ENCODE data around the gene DGLUCY. TPM values are rescaled to one million over a fixed set of nuclear protein-coding genes. Genes with fewer than 3 reads are reported as not detected.
"Not testable (repeated sequence)": the region's sequence is repeated elsewhere in the genome, so short reads cannot be mapped to it uniquely, and the experiment has no call there.

DGLUCY gene
- total RNA-seq, 1 donor from 2014 or later: 28.2 TPM

DNA sequence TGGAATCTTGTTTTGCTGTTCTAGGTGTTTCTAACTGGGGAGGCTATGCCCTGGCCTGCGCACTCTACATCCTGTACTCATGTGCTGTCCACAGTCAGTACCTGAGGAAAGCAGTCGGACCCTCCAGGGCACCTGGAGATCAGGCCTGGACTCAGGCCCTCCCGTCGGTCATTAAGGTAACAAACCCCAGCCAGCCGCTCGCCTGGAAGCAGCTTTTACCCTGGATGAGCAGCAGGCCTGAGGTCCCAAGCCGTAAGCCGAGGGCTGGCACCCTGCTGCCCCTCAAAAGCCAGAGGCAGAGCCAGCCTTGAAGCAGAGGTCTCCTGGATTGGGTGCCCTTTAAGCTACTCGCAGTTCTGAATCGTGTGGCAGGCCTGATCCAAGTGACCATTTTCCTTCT is 101.5 kb downstream of the DGLUCY start:
- H3K27me3 Mint-ChIP-seq (ENCODE audit: insufficient read depth): no peaks in the 10 kb centered on the region
- intact Hi-C loops (cut with micrococcal nuclease): no loop called here
- H3K4me1 Mint-ChIP-seq (ENCODE audit: low read depth): peaks cover 10% of the 10 kb centered on the region
- H3K27ac Mint-ChIP-seq: no peak overlapping the region
- DNase-seq (ENCODE audit: low spot score): no peak
- H3K9me3 Mint-ChIP-seq: no peaks in the 10 kb centered on the region
- H3K36me3 Mint-ChIP-seq (ENCODE audit: low read depth): peaks cover 42% of the 10 kb centered on the region
- no peak overlapping the region for H3K4me3 Mint-ChIP-seq

GRCh38 chr14:91216731-91217226 is 102.9 kb downstream of the DGLUCY start:
- no peak for DNase-seq (ENCODE audit: low spot score)
- H3K9me3 Mint-ChIP-seq: no peaks in the 10 kb centered on the region
- peaks cover 40% of the 10 kb centered on the region for H3K36me3 Mint-ChIP-seq (ENCODE audit: low read depth)
- H3K27ac Mint-ChIP-seq: no peak overlapping the region
- no peak overlapping the region for H3K4me3 Mint-ChIP-seq
- intact Hi-C loops (cut with micrococcal nuclease): no loop called here
- no peaks in the 10 kb centered on the region for H3K27me3 Mint-ChIP-seq (ENCODE audit: insufficient read depth)
- peaks cover 18% of the 10 kb centered on the region for H3K4me1 Mint-ChIP-seq (ENCODE audit: low read depth)

DNA sequence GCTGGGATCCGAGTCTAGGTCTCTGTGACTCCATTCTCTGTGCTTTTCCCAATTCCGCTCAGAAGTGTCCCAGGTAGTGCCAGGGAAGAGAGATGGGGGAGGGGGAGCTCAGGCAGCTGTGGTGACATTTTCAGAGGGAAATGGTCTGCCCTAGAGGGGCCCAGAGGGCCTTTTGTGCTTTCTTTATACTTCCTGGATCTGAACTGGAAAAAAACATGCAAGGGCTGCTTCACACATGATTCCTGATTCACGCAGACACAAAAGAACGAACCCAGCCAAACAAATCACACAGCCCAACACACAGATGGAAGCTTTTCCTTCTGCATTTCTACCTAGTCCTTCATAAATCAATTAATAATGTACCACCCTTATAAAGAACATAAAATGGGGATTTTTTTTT is 104.1 kb downstream of the DGLUCY start:
- intact Hi-C loops (cut with micrococcal nuclease): no loop called here
- Mint-ChIP-seq H3K27me3 (ENCODE audit: insufficient read depth) (no peaks in the 10 kb centered on the region), H3K36me3 (ENCODE audit: low read depth) (peaks cover 48% of the 10 kb centered on the region), H3K4me1 (ENCODE audit: low read depth) (peaks cover 30% of the 10 kb centered on the region), H3K27ac (no peak overlapping the region), H3K9me3 (peaks cover 3% of the 10 kb centered on the region), H3K4me3 (no peak overlapping the region)
- DNase-seq (ENCODE audit: low spot score): no peak

GRCh38 chr14:91219517-91220389 is 105.9 kb downstream of the DGLUCY start:
- H3K36me3 Mint-ChIP-seq (ENCODE audit: low read depth): peaks cover 48% of the 10 kb centered on the region

DNA sequence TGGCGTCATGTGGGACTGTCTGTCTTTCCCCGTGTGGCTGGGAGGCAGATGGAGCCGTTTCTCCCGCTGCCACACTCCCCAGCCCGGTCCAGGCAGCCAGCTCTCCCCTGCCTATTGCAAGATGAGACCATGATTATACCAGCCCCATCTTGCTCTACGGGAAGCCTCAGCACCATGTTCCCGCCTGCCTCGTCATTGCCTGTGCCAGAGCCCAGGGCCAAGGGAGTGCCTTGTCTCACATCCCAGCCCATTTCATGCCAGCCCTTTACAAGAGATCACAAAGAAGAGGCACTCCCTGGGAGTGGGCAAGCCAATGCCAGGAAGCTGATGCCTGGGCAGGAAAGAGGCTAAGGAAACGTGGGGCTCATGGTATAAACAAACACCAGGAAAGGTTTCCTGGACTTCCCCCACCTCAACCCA is 106.7 kb downstream of the DGLUCY start:
- H3K9me3 Mint-ChIP-seq: peaks cover 8% of the 10 kb centered on the region
- H3K4me3 Mint-ChIP-seq: no peak overlapping the region
- H3K36me3 Mint-ChIP-seq (ENCODE audit: low read depth): peaks cover 50% of the 10 kb centered on the region
- intact Hi-C loops (cut with micrococcal nuclease): loop anchor here (10.0 kb wide), 1 partner anchor 644 kb away; the partner anchor contains the start of gene TC2N
- H3K27me3 Mint-ChIP-seq (ENCODE audit: insufficient read depth): no peaks in the 10 kb centered on the region
- H3K4me1 Mint-ChIP-seq (ENCODE audit: low read depth): peaks cover 53% of the 10 kb centered on the region
- no peak overlapping the region for H3K27ac Mint-ChIP-seq
- no peak for DNase-seq (ENCODE audit: low spot score)

More at GRCh38 chr14:91219517-91220389, 105.9 kb downstream of the DGLUCY start:
- no peaks in the 10 kb centered on the region for H3K27me3 Mint-ChIP-seq (ENCODE audit: insufficient read depth)
- no peak overlapping the region for H3K4me3 Mint-ChIP-seq
- H3K9me3 Mint-ChIP-seq: peaks cover 8% of the 10 kb centered on the region
- H3K4me1 Mint-ChIP-seq (ENCODE audit: low read depth): peaks cover 45% of the 10 kb centered on the region
- no peak for DNase-seq (ENCODE audit: low spot score)
- intact Hi-C loops (cut with micrococcal nuclease): loop anchor here (10.0 kb wide), 1 partner anchor 645 kb away; the partner anchor contains the start of gene TC2N
- H3K27ac Mint-ChIP-seq: peak overlapping the region; percentile 45

GRCh38 chr14:91221270-91221669 is 107.4 kb downstream of the DGLUCY start:
- Mint-ChIP-seq H3K4me3 (no peak overlapping the region), H3K27ac (no peak overlapping the region), H3K9me3 (peaks cover 8% of the 10 kb centered on the region), H3K36me3 (ENCODE audit: low read depth) (peaks cover 52% of the 10 kb centered on the region), H3K4me1 (ENCODE audit: low read depth) (peaks cover 60% of the 10 kb centered on the region), H3K27me3 (ENCODE audit: insufficient read depth) (no peaks in the 10 kb centered on the region)
- no peak for DNase-seq (ENCODE audit: low spot score)
- intact Hi-C loops (cut with micrococcal nuclease): loop anchor here (10.0 kb wide), 1 partner anchor 644 kb away; the partner anchor contains the start of gene TC2N

DNA sequence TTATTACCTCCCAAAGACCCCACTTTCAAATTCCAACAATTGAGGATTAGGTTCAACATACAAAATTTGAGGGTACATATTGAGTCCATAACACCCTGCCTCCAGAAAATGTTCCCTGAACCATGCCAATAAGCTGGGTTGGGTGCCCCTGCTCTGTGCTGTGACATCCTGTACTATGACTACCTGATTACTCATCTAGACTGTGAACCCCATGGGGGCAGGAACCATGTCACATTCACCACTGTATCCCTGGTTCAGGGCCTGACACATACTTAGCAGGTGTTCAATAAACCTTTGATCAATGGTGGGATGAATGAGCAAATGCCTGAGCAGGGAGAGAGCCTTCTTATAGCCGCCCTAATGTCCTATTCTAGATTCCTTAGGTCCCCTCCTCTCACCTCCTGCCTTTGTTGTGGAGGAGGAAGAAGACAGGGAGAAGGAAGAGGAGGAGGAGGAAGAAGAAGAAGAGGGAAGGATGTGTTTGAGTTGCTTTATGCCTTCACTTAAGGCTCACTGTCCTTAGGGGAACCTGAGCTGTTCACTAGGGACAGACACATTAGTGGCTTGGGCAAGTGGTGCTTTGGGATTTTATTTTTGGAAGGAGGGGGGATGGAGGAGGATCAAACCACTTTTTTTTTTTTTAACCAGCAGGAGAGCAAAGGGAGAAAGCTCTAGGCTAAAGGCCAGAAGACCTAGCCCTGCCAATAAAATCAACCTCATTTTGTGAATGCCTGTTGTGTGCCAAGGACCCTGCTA is 109.3 kb downstream of the DGLUCY start:
- H3K4me1 Mint-ChIP-seq (ENCODE audit: low read depth): peaks cover 74% of the 10 kb centered on the region
- H3K9me3 Mint-ChIP-seq: peaks cover 8% of the 10 kb centered on the region
- peak overlapping the region; percentile 82 for H3K27ac Mint-ChIP-seq
- DNase-seq (ENCODE audit: low spot score): no peak
- no peaks in the 10 kb centered on the region for H3K27me3 Mint-ChIP-seq (ENCODE audit: insufficient read depth)
- intact Hi-C loops (cut with micrococcal nuclease): loop anchor here (10.0 kb wide), 1 partner anchor 642 kb away; the partner anchor contains the start of gene TC2N
- H3K36me3 Mint-ChIP-seq (ENCODE audit: low read depth): peaks cover 48% of the 10 kb centered on the region
- no peak overlapping the region for H3K4me3 Mint-ChIP-seq

DNA sequence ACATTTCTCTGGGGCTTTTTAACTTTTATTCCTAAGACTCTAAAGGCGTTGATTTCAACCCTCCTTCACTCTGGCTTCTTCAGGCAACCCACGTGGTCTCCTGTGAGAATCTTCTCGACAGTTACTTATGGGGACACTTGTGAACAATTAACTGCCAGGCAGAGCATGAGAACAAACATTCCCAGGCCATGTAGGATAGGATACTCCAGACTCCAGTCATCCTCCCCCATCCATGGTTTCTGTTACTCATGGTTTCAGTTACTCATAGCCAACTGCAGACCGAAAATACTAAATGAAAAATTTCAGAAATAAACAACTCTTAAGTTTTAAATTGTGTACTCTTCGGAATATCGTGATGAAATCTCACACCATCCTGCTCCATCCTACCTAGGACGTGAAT is 111.2 kb downstream of the DGLUCY start:
- H3K9me3 Mint-ChIP-seq: peaks cover 8% of the 10 kb centered on the region
- H3K4me3 Mint-ChIP-seq: no peak overlapping the region
- intact Hi-C loops (cut with micrococcal nuclease): loop anchor here (5.0 to 10.0 kb wide), 4 partner anchors 188 to 640 kb away; partner anchors contain the start of gene TC2N
- H3K27me3 Mint-ChIP-seq (ENCODE audit: insufficient read depth): no peaks in the 10 kb centered on the region
- DNase-seq (ENCODE audit: low spot score): no peak
- H3K27ac Mint-ChIP-seq: peak overlapping the region; percentile 100
- H3K4me1 Mint-ChIP-seq (ENCODE audit: low read depth): peaks cover 88% of the 10 kb centered on the region
- H3K36me3 Mint-ChIP-seq (ENCODE audit: low read depth): peaks cover 44% of the 10 kb centered on the region

- intact Hi-C loops (cut with micrococcal nuclease): loop anchor here (2.0 to 10.0 kb wide), 5 partner anchors 20 to 638 kb away; partner anchors contain the start of gene TC2N
- peak overlapping the region; percentile 100 for H3K27ac Mint-ChIP-seq
- H3K27me3 Mint-ChIP-seq (ENCODE audit: insufficient read depth); DNase-seq (ENCODE audit: low spot score): not testable (repeated sequence)
- H3K4me1 Mint-ChIP-seq (ENCODE audit: low read depth): peaks cover 94% of the 10 kb centered on the region
- peaks cover 16% of the 10 kb centered on the region for H3K9me3 Mint-ChIP-seq
- peak overlapping the region; percentile 80 for H3K4me3 Mint-ChIP-seq
- peaks cover 44% of the 10 kb centered on the region for H3K36me3 Mint-ChIP-seq (ENCODE audit: low read depth)
Measured at GRCh38 chr14:91226360-91226759, 112.5 kb downstream of the DGLUCY start.

- no peak for DNase-seq (ENCODE audit: low spot score)
- intact Hi-C loops (cut with micrococcal nuclease): loop anchor here (2.0 to 10.0 kb wide), 5 partner anchors 20 to 638 kb away; partner anchors contain the start of gene TC2N
- Mint-ChIP-seq H3K4me3 (peak overlapping the region; percentile 80), H3K27me3 (ENCODE audit: insufficient read depth) (no peaks in the 10 kb centered on the region), H3K27ac (peak overlapping the region; percentile 100), H3K9me3 (peaks cover 20% of the 10 kb centered on the region), H3K36me3 (ENCODE audit: low read depth) (peaks cover 42% of the 10 kb centered on the region), H3K4me1 (ENCODE audit: low read depth) (peaks cover 95% of the 10 kb centered on the region)
Measured at GRCh38 chr14:91227183-91227628, 113.3 kb downstream of the DGLUCY start.

DNA sequence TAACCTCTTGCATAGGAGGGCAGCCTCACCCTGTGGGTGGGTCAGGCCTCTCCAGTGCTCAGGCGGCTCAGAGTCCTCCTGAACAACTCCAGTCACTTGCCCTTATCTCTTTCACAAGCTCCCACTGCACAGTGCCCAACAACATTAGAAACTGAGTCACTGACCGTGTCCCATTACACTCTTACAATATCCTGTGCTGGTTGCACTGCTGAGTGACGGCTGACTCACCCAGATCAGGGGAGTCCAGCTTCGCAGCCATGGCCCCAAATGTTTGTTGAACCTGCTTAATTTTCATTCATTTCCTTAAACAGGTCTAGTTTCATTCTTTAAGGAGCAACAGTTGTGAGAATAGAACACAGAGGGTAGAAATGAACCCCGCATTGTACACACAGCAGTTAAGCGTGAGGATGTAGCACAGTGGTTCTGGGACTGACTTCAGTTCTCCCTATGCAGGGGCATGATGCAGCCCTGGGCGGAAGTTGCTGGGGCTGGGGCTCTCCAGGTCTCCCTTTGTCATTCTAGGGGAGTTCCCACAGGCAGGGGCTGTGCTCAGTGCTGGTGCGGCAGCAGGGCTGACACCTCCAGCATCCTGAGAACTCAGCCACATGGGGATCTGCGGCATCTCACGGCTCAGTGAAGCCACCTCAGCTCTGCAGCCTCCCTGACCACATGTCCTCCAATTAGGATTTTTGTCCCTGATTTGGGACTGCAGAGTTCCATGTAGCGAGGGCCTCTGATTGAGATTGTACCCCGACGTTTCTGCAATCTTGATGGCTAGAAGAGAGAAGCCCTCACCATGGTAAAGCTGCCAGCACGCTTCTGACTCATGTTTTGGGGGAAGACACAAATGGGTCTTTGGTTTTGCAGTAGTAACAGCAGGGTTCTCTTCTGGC is 114.5 kb downstream of the DGLUCY start:
- Mint-ChIP-seq H3K4me3 (peak overlapping the region; percentile 80), H3K4me1 (ENCODE audit: low read depth) (peaks cover 89% of the 10 kb centered on the region), H3K27me3 (ENCODE audit: insufficient read depth) (no peaks in the 10 kb centered on the region), H3K27ac (peak overlapping the region; percentile 100), H3K9me3 (peaks cover 14% of the 10 kb centered on the region), H3K36me3 (ENCODE audit: low read depth) (peaks cover 36% of the 10 kb centered on the region)
- peak; percentile 87 for DNase-seq (ENCODE audit: low spot score)
- intact Hi-C loops (cut with micrococcal nuclease): loop anchor here (1.0 to 10.0 kb wide), 16 partner anchors 15 to 845 kb away; partner anchors contain the start of genes CCDC88C, RPS6KA5 and TC2N
